GM23248 (cell line): ENCODE data around the gene DPY19L1.
"Not testable (repeated sequence)": the region's sequence is repeated elsewhere in the genome, so short reads cannot be mapped to it uniquely, and the experiment has no call there.

Experiments
- EZH2 ChIP-seq: fragments of 200-600 bp; sonication (generic); IDR thresholded peaks from 2 replicates; pipeline ENCODE4 v1.6.1; 2018; ENCODE audit warnings: antibody characterized with exemption, mild to moderate bottlenecking; ENCODE audit not compliant: insufficient read depth, poor library complexity, severe bottlenecking
- EZH2phosphoT487 ChIP-seq: fragments of 200-600 bp; sonication (generic); IDR thresholded peaks from 2 replicates; pipeline ENCODE4 v1.6.1; 2018; ENCODE audit warnings: antibody characterized with exemption, moderate library complexity, mild to moderate bottlenecking, low read depth; ENCODE audit not compliant: insufficient read depth

DNA sequence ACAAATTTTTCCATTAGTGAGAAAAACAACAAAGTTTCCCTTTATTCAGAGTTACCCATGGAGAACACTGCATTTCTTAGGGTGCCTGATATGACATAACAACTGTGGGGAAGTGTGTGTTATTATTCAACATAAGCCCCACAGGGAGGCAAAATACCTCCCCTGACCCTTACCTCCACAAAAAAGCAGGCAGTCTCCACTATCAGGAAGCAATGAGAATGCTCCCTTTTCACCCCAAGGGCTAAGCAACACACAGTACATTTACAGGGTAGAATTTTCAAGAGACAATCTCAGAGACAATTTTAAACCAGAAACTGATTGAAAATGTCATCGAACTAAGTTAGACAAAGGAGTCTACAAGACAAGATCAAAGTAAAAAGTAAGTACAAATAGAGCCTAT lies 69.5 kb downstream of the DPY19L1 start:
- not testable (repeated sequence) for TF ChIP-seq EZH2, EZH2phosphoT487
